IPS-NIHi7 (cell line): Measurements from ENCODE around the gene POLR1A.

Experiments used
- DNase-seq: peaks from one replicate; pipeline ENCODE4 v3.0.0; 2012; ENCODE audit warnings: mixed read lengths; ENCODE audit errors: extremely low spot score

The POLR1A gene

DNA sequence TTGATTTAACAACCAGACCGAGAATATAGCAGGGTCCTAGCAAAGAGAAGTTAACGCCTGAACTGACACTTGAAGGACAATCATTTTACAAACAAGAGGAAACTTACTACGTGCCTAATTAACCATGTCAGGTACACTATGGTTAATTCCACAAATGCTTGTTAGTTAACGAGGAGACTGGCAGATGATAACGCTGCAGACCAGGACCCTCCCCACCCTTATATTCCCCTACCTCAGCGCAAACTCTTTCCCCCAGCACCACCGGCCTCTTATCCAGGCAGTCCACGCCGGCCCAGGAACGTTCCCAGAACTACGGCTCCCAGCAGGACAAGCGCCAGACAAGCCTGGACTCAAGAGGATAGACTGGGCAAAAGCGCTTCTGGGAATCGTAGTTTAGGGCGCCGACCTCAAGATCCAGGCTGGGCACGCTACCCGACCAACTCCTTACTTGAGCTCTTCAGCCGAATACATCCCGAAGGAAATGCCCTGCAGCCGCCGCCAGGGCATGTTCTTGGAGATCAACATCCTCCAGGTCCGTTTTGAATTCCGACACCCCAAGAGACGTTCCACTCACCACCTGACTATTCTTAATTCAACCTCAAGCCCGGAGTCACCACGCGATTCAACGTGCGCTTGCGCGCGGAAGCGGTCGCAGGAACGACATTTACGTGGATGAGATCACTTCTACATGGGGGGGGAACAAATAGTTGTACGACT lies at the start of gene POLR1A:
TSS of gene POLR1A (minus strand) at position 635 of the 717 bp plus-strand sequence. CDS start at position 525, 110 bp downstream.
- DNase-seq, result peak; percentile 88

DNA sequence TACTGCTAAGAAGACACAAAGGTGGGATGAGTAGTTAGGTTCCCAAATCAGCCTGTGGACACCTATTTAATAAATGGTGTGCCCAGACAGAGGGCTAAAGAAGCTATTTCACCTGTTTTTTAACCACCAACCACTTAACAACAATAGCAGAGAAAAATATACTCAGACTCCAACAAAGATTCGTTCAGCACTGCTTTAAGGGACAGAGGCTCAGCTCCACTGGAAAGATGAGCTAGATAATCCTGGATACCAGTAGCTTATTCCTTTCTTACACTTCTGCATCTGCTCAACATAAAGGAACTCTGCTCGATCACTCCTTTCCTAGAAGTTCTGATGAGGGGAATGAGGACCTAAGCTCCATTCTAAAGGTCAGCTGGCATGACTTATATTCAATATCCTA lies 44.8 kb upstream of the POLR1A start:
- no peak for DNase-seq

DNA sequence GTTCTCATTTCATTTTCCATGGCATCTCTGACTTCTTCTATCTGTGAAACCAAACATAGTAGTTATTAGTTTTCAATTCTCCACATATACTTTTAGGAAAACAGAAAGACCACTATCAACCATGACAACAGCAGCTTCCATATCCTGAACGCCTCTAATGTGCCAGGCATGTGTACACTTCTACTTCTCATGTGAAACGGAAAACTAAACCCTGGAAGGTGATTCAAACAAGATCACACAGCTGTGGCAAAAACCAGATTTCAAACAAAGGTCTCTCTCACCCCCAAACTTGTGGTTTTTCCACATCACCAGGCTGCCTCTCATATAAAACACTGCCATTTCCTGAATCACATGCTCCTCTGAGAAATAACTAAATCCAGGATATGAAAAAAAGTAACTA lies 42.1 kb upstream of the POLR1A start:
- DNase-seq, result no peak

DNA sequence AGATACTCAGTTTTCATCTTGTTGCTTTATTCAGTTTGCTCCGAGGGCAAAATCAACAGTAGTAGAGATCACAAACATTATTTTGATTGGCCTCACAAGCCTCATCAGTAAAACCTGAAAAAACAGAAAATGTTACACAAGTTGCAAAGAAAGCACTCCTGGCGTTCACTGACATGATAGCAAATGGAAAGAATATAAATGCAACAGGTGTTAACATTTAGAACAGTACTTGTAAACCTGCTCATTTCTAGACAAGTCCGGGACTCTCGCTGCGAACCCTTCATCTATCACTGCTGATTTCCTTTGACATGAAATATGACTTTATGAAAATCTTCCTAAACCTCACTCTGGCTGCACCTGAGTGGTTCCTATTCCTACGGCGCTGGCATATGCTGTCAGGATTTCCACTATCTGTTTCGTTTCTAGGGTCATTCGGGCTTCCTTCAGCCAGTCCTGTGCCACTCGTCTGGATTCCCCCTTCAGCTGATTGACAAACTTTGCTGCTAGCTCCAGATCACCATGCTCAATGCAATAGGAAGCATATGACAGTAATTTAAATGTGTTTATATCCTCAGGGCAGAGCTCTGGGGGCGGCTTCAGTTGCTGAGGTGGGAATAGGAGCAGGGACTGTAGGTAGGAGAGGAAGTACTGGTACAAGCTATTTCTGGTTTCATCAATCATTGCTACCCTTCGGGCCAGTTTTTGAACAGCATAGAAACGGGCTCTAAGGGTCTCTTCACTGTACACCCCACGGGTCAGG lies 38.4 kb upstream of the POLR1A start:
- DNase-seq, result no peak

DNA sequence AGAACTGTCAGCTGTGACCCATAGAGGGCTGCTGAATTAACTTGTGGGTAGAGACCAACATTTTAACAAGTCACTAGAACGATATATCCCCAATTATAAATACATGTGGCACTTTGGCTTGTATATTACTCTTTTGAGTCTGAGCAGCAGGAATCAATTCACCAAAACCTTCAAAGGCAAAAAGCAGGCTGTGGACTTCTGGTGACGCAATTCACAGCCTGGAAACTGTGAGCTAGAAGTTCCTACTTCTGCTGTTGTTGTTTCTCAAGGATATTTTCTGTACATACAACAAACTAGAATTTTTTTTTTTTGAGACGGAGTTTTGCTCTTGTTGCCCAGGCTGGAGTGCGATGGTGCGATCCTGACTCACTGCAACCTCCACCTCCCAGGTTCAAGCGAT lies 37.6 kb upstream of the POLR1A start:
- DNase-seq, result no peak

DNA sequence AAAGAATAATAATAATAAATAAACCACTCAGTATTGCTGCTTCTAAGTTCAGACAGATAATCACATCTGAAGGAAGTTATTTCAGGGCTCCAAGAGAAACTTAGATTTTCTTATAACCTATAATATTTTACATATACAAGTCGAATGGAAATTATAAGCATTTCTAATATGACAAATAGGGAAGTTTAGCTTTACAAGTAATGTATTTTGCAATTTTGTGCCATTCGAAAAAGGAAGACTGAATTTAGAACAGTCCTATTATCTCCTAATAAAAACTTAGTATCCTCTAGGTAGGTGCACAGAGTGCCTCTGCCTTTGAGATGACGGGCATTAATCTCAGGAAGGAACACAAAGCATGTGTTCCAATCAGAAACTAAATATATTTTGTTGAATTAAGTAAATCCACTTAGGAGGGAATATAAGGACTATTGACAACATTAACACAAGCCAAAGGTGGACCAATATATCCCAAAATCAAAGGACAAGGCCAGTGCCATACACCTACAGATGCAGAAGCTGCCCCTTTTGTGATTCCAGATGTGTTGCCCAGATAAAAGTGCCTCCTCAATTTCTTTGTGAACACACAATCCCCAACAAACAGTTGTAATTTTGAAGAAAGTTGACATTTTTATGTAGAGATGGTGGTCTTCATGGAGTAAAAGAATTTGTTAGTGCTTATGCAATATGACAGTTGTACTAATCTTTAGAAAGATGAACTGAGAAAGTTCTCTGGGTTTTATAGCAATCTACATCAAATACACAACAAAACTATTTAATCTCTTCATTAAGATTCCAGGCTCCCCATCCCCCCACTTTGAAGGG lies 37.0 kb upstream of the POLR1A start:
- no peak for DNase-seq

DNA sequence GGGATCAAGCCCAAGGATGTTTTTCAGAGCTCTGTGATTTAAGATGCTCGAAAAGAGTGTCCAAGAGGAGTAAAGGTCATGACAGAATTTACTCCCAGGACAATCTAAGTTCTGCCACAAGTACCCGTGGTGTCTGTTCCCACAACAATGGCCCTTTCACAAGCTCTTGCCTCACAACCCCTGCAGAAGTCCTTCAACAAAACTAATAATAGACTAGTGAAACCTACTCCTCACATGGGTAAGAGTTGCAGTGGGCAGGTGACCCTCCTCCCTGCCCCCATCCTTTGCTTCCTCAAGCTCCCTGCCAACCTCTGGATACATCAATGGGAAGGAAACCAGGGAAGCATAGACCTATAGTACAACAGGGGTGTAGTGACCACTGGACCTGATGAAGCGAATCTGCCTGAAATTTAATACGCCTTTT lies 35.3 kb upstream of the POLR1A start:
- DNase-seq, result no peak

DNA sequence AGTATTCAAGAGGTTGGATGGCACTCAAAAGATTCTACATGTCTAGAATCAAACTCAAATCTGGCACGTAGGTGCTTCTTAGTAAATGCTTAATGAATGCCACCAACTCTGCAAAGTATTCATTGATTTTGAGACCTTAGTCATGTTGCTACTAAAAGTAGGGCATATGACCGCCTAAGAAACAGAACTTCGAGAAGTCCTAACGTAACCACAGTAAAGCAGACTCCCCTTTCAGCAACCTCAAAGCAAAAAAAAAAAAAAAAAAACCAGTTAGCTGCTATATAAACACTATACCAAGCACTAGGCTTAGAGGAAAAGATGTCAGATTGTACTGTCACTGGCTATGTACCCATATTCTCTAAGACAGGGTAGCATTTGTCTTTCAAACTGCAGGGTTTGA lies 34.3 kb upstream of the POLR1A start:
- DNase-seq, result no peak

DNA sequence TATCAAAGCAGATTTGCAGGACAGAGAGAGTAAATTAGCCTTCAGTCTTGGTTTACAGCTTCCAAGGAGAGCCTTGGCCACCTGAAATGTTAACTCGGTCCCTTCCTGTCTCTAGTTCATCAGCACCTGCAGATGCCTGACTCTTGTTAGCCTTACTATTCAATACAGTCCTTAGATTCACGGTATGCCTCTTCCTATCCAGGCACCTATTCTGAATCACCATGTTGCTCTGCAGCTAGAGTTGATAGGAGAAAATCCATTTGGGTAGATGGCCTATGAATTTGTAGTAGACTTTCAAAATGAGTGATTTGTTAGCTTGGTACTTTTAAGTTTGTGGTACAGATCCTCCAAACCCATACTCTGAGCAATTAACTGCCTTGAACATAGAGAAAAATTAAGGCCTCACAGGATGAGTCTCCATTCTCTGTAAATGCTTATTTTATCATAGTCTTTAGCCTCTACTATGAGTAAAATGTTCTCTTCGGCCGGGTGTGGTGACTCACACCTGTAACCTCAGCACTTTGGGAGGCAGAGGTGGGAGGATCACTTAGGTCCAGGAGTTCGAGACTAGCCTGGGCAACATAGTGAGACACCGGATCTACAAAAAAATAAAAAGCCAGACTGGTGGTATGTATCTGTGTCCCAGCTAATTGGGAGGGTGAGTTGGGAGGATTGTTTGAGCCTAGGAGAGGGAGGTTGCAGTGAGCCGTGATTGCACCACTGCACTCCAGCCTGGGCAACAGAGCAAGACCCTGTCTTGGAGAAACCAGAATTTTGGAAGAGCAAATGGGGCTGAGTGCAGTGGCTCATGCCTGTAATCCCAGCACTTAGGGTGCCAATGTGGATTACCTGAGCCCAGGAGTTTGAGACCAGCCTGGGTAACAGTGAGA lies 33.3 kb upstream of the POLR1A start:
- DNase-seq, result no peak

DNA sequence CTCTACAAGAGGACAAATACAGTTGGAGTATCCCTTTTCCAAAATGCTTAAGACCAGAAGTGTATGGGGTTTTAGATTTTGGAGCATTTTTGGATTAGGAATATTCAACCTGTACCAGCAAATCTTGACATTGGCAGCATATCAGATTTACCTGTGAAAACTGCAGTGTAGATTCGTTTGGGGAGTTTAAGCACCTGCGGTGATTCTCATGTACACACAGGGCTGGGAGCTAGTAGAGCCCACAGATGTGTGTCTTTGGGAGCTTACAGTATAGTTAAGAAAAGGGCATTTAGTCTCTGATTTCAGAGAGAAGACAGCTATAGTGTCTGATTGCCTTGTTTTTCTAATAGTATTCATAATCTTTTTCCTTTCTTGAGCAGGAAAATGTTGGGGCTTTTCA lies 30.5 kb upstream of the POLR1A start:
- no peak for DNase-seq

DNA sequence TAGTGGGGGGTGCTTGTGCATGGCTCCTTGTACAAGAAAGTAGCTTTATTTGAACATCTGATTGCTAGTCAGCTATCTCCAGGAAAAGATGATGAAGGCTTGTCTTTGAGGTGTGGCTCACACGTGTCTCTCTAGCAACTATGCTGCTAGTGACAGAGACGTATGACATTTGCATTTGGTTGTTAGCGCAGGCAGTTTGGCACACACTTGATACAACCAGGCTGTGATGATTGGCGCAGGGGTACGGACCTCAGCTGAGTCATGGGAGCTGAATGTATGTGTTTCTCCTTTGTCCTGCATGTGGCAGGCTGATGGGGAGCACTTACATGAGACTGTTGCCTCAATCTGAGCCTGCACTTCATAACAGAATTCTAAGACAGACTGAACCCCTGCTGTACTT lies 30.0 kb upstream of the POLR1A start:
- no peak for DNase-seq

DNA sequence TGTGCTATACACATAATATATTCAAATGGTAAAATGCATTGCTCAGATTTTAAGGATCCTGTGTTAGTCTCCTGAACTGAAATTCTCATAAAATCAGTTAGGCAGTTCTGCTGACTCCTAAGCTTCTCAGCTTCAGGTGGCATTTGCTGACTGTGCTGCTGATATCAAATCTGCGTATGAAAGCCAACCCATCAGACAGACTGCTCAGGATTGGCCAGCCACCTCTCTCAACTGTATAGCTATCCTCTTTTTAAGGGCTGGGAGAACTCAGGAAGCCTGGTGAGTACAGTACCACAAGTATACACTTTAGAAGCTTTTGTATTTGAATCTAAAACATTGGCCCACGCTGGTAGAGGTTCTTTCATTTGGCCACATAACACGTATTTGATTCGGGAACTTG lies 29.0 kb upstream of the POLR1A start:
- DNase-seq, result no peak

DNA sequence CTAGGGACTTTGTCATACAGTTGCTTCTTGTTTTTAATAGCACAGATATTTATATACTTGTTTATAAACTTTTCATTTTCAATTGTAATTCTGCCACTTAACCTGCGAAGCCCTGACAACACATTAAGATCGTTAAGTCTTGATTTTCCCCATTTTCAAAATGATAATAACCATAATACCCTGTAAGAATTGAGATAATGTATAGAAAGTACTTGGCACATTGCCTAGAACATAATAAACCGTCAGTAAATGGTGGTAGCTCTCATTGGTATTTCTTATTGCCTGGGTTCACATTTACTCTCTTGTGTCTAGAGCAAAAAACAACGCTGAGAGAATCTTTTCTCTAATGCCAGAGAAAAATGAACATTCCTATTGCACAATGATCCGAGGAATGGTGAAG lies 19.0 kb upstream of the POLR1A start:
- no peak for DNase-seq

DNA sequence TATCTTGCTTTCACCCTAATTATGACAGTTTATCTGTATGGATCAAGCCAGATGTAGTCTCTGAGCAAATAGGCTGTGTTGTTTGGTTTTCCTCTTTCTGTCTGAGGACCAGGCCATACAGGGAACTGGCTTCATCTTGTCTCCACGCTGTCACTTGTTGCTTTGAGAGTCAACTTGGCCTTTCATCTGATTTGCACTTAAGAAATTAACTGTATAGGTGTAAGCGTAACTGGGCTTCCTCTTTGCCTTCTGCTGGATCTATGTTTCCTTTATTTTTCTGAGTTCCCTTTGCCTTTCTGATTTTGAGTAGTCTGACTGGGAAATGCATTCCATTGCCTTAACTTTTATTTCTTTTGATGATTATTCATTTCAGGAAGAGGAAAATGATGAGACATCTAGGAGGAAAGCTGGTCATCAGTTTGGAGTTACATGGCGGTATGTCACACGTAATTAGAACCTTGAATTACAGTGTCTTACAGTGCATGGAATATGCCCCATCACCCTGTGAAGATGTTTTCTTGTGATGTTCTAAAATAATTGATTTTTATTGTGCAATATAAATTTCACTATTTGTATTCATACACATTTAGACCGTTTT lies 17.7 kb upstream of the POLR1A start:
- no peak for DNase-seq

DNA sequence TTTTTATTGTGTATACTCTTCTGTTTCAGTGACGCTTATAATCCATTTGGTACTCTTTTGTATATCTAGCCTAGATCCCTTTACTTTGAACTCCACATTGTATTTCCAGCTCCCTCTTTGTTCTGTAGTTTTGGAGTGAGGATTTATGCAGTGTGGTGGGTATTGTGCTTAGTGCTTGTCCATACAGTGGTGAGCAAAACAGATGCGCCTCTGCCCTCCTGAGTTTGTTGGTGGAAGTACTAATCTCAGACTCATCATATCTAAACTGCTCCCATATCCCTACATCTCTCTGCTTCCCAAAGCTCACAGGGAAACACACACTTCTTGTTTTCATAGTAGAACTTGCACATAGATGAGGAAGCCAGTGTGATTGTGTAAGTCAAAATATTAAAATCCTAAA lies 12.4 kb upstream of the POLR1A start:
- no peak for DNase-seq

DNA sequence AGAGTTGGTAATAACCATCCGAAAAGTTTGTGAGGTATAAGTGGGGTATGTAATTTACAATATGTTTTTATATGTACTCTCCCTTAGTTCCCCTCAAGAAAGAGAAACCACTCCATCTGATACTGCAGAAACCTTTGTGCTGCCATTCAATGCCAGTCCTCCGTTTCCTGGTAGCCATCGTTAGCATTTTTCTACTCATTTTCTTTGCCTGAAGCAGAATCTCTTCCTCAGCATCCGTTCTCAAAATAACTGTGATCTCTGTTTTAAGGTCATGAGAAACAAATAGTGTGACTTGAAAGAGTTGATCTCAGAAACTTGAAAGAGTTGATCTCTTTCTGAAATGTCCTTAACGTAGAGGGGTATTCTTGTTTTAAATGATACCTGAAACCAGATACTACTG lies 1.3 kb upstream of the POLR1A start:
- no peak for DNase-seq

DNA sequence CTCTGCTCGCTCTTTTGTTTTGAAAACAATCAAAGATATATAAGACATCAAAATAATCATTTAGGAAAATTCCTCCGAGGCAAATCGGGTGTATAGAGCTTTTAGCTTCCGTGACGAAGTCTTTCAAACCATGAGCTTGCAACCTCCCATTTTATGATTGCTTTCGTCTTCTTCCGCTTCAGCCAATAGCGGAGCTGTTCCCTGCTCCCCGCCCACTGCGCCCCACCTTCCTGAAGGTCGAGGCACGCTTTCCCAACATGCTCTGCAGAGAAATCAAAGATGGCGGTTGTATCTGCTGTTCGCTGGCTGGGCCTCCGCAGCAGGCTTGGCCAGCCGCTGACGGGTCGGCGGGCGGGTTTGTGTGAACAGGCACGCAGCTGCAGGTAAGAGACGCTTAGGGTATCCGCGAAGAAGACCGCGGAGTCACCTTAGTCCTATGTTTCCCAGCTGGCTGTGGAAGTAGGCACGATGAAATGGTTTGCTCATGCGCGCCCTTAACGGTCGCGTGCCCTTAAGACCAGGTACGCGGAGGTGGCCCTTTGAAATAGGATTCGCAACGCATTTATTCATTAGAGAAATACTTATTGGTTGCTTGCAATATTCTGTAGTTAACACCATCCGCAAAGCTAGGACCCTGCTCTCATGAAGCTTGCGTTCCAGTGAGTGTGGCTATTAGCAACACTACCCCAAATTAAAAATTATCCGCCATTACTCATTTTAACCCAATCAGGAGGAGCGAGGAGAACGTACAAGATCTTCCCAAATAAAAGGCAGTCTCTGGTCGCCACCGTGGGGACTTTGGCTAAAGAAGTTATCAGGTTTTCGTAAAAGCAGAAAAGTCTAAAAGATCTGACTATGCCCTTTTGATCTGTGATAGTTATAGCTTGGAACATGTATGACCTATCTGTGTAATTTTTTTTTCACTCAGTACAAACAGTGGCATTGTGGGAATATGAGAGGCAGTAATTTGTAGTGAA lies 571 bp upstream of the POLR1A start, which contains the start of gene PTCD3:
TSS of gene PTCD3 (plus strand) at position 267 of the 977 bp plus-strand sequence. CDS start at position 280, 13 bp downstream.
- peak; percentile 89 for DNase-seq

DNA sequence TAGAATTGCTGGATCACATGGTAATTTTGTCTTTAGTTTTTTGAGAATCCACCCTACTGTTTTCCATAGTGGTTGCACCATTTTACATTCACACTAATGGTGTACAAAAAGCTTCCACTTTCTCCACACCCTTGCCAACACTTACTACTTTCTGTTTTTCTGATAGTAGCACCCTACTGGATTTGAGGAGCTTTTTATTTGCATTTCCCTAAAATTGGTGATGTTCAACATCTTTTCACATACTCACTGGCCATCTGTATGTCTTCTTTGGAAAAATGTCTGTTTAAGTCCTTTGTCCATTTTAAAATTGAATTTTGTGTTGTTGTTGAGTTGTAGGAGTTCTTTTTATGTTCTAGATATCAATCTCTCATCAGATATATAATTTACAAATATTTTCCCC lies 3.5 kb downstream of the POLR1A start:
- no peak for DNase-seq

DNA sequence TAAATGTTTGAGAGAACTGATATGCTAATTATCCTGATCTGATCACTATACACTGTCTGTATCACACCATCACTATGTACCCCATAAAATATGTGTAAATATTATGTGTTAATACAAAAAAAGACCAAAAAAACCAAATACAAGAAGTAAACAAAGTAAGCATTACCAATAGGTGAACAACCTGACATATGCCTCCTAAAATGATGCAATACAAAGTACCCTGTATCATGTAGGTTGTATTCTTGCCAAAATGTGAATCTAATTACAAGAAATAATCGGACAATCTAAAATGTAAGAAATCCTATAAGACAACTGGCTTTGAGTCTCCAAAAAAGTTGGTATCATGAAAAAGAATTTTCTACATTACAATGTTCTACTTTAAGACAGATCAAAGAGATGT lies 7.8 kb downstream of the POLR1A start:
- no peak for DNase-seq
